Gastrocnemius medialis (tissue), 4 donors: ENCODE data around the gene C18orf32. TPM values are rescaled to one million over a fixed set of nuclear protein-coding genes. Genes with fewer than 3 reads are reported as not detected.
"Not testable (repeated sequence)": the region's sequence is repeated elsewhere in the genome, so short reads cannot be mapped to it uniquely, and the experiment has no call there.

ENCODE experiments used
- ATAC-seq, 2 donors: fragments of 150-250 bp; one replicate each; pipeline ENCODE4 v1.9.1; 2016
- DNase-seq, 2 donors: peaks; one replicate each; pipeline ENCODE4 v3.0.0-alpha.2; 2019
- H3K27ac ChIP-seq, 4 donors: fragments of 200-600 bp; sonication (generic); 1 replicate in 1 of 4; 2 replicates in 3 of 4; pipeline ENCODE4 v1.5.1; 2016 to 2018; ENCODE audit warnings: mild to moderate bottlenecking in 2 of 4, moderate library complexity in 1 of 4
- H3K27me3 ChIP-seq, 3 donors: fragments of 200-600 bp; sonication (generic) in 2 of 3; 1 replicate in 1 of 3; 2 replicates in 2 of 3; pipeline versions ENCODE4 v1.5.1 to v1.6.0; 2016 to 2019; ENCODE audit warnings: mild to moderate bottlenecking in 1 of 3, moderate library complexity in 1 of 3
- H3K36me3 ChIP-seq, 2 donors: fragments of 200-600 bp; sonication (generic) in 1 of 2; one replicate each; pipeline ENCODE4 v1.5.1; 2017 to 2018
- H3K4me1 ChIP-seq, 2 donors: fragments of 200-600 bp; sonication (generic) in 1 of 2; one replicate each; pipeline ENCODE4 v1.5.1; 2016 to 2017; ENCODE audit warnings: mild to moderate bottlenecking in 2 of 2
- H3K4me3 ChIP-seq, 4 donors: fragments of 200-600 bp; sonication (generic) in 3 of 4; 1 replicate in 1 of 4; 2 replicates in 3 of 4; pipeline ENCODE4 v1.5.1; 2016 to 2019; ENCODE audit warnings: mild to moderate bottlenecking in 2 of 4
- H3K9me3 ChIP-seq, 3 donors: fragments of 200-600 bp; sonication (generic) in 2 of 3; 1 replicate in 1 of 3; 2 replicates in 2 of 3; pipeline ENCODE4 v1.5.1; 2016 to 2019
- CTCF ChIP-seq, 5 experiments: fragments of 450-650 bp in 3 of 5; fragments of 200-600 bp in 2 of 5; sonication (generic) in 2 of 5; IDR thresholded peaks in 4 of 5; conservative IDR thresholded peaks in 1 of 5; 1 replicate in 4 of 5; 2 replicates in 1 of 5; pipeline ENCODE4 v1.5.1; 2016 to 2019; ENCODE audit warnings: antibody characterized with exemption in 5 of 5, mild to moderate bottlenecking in 3 of 5, moderate library complexity in 3 of 5
- POLR2A ChIP-seq, 2 donors: fragments of 450-650 bp; IDR thresholded peaks; one replicate each; pipeline ENCODE4 v1.6.1; 2017; ENCODE audit warnings: antibody characterized with exemption in 2 of 2, mild to moderate bottlenecking in 2 of 2, moderate library complexity in 2 of 2
- in situ Hi-C, 4 donors: fragments of 200-750 bp; cut with MboI; loops; one replicate each; pipeline versions ENCODE4 v1.15.0 to v1.8.0; 2017; ENCODE audit warnings: low sequenced_read_pairs in 4 of 4
- intact Hi-C: fragments of 100-400 bp; cut with DNase I; formaldehyde crosslinking; loops from one replicate; pipeline ENCODE4 v1.15.1; 2023; ENCODE audit warnings: low total_unique reads
- total RNA-seq, 4 donors: library from RNA; depleted of rRNA; stranded (reverse); fragments of >200 nt; gene quantifications; one replicate each; pipeline versions ENCODE4 v1.1.0 to v1.2.3, GENCODE V29; 2016

The C18orf32 gene
- total RNA-seq, 4 donors from 2014 or later = 14.0 to 28.2 (median 19.6) TPM

- intact Hi-C loops (no loop called here), in situ Hi-C loops (no loop called here)
- no peak overlapping the region for H3K4me3 ChIP-seq
- ATAC-seq = no peak
- H3K4me1 ChIP-seq = no peaks in the 10 kb centered on the region
- H3K36me3 ChIP-seq = no peaks in the 10 kb centered on the region
- H3K27me3 ChIP-seq = no peaks in the 10 kb centered on the region
- H3K9me3 ChIP-seq = no peaks in the 10 kb centered on the region
- no peak overlapping the region for H3K27ac ChIP-seq
- TF ChIP-seq POLR2A (IDR thresholded peaks at IDR 0.05) = no peak
- no peak for TF ChIP-seq CTCF (IDR thresholded peaks at IDR 0.05 in 4 of 5, conservative IDR thresholded peaks at IDR 0.05 in 1 of 5)
- DNase-seq = no peak
Measured at GRCh38 chr18:49527631-49528327, 40.7 kb upstream of the C18orf32 start.

GRCh38 chr18:49525981-49526380 is 38.9 kb upstream of the C18orf32 start:
- Histone ChIP-seq H3K4me3 (no peak overlapping the region), H3K36me3 (no peaks in the 10 kb centered on the region), H3K4me1 (no peaks in the 10 kb centered on the region), H3K9me3 (no peaks in the 10 kb centered on the region), H3K27me3 (no peaks in the 10 kb centered on the region), H3K27ac (no peak overlapping the region)
- DNase-seq (no peak), ATAC-seq (no peak)
- no peak for TF ChIP-seq POLR2A (IDR thresholded peaks at IDR 0.05)
- in situ Hi-C loops = no loop called here
- intact Hi-C loops = no loop called here

GRCh38 chr18:49524951-49525350 is 37.9 kb upstream of the C18orf32 start:
- no peak overlapping the region for H3K27ac ChIP-seq
- no peak overlapping the region for H3K4me3 ChIP-seq
- TF ChIP-seq CTCF (IDR thresholded peaks at IDR 0.05 in 4 of 5, conservative IDR thresholded peaks at IDR 0.05 in 1 of 5) = no peak
- no peak for TF ChIP-seq POLR2A (IDR thresholded peaks at IDR 0.05)
- ATAC-seq (no peak), DNase-seq (no peak)
- no peaks in the 10 kb centered on the region for H3K4me1 ChIP-seq
- in situ Hi-C loops = loop anchor here in 2 of 4 donors (25.0 kb wide), 2 partner anchors 337 to 737 kb away; partner anchors contain the start of gene CFAP53 (in 1 of the 2)
- no peaks in the 10 kb centered on the region for H3K9me3 ChIP-seq
- intact Hi-C loops = no loop called here
- H3K36me3 ChIP-seq = no peaks in the 10 kb centered on the region
- H3K27me3 ChIP-seq = no peaks in the 10 kb centered on the region

- no peak for DNase-seq
- no peak for TF ChIP-seq POLR2A (IDR thresholded peaks at IDR 0.05)
- no peak for TF ChIP-seq CTCF (IDR thresholded peaks at IDR 0.05 in 4 of 5, conservative IDR thresholded peaks at IDR 0.05 in 1 of 5)
- no peak for ATAC-seq
- no peaks in the 10 kb centered on the region for H3K4me1 ChIP-seq
- no peaks in the 10 kb centered on the region for H3K9me3 ChIP-seq
- in situ Hi-C loops = loop anchor here in 2 of 4 donors (25.0 kb wide), 2 partner anchors 338 to 738 kb away; partner anchors contain the start of gene CFAP53 (in 1 of the 2)
- intact Hi-C loops = no loop called here
- no peaks in the 10 kb centered on the region for H3K36me3 ChIP-seq
- H3K27ac ChIP-seq = no peak overlapping the region
- H3K27me3 ChIP-seq = no peaks in the 10 kb centered on the region
- no peak overlapping the region for H3K4me3 ChIP-seq
Measured at GRCh38 chr18:49524349-49524748, 37.3 kb upstream of the C18orf32 start.

- H3K27me3 ChIP-seq, ATAC-seq: not testable (repeated sequence)
- in situ Hi-C loops = loop anchor here in 2 of 4 donors (25.0 kb wide), 2 partner anchors 339 to 739 kb away; partner anchors contain the start of gene CFAP53 (in 1 of the 2)
Measured at GRCh38 chr18:49523580-49524093, 36.6 kb upstream of the C18orf32 start.

More at GRCh38 chr18:49523580-49524093, 36.6 kb upstream of the C18orf32 start:
- H3K27ac ChIP-seq, H3K4me3 ChIP-seq, intact Hi-C loops, H3K36me3 ChIP-seq, H3K9me3 ChIP-seq, H3K4me1 ChIP-seq, DNase-seq: not testable (repeated sequence)
